ENCODE data around the gene PCDHAC2.

The PCDHAC2 gene

GRCh38 chr5:141003791-141004611 is 37.7 kb downstream of the PCDHAC2 start:
- no peak for TF ChIP-seq CTCF (IDR thresholded peaks at IDR 0.05; ENCODE audit: borderline replicate concordance, control extremely low read depth, extremely low read depth, insufficient read depth, missing control alignments)

GRCh38 chr5:141007791-141008190 is 41.5 kb downstream of the PCDHAC2 start:
- in situ Hi-C loops (cut with MboI; ENCODE audit: low sequenced_read_pairs, unreplicated experiment) = no loop called here
- TF ChIP-seq CTCF (IDR thresholded peaks at IDR 0.05; ENCODE audit: borderline replicate concordance, control extremely low read depth, extremely low read depth, insufficient read depth, missing control alignments) = no peak
- no peak for DNase-seq (ENCODE audit: low spot score)

More at GRCh38 chr5:141003791-141004611, 37.7 kb downstream of the PCDHAC2 start:
- DNase-seq (ENCODE audit: low spot score) = no peak
- in situ Hi-C loops (cut with MboI; ENCODE audit: low sequenced_read_pairs, unreplicated experiment) = no loop called here

- no peak for TF ChIP-seq CTCF (IDR thresholded peaks at IDR 0.05; ENCODE audit: borderline replicate concordance, control extremely low read depth, extremely low read depth, insufficient read depth, missing control alignments)
- no peak for DNase-seq (ENCODE audit: low spot score)
- in situ Hi-C loops (cut with MboI; ENCODE audit: low sequenced_read_pairs, unreplicated experiment) = no loop called here
Observed at GRCh38 chr5:141010047-141010793, 43.9 kb downstream of the PCDHAC2 start.

- DNase-seq (ENCODE audit: low spot score) = no peak
- in situ Hi-C loops (cut with MboI; ENCODE audit: low sequenced_read_pairs, unreplicated experiment) = no loop called here
- no peak for TF ChIP-seq CTCF (IDR thresholded peaks at IDR 0.05; ENCODE audit: borderline replicate concordance, control extremely low read depth, extremely low read depth, insufficient read depth, missing control alignments)
Observed at GRCh38 chr5:141017943-141018342, 51.7 kb downstream of the PCDHAC2 start.
